DMS114 treated with DMSO at 0.1 percent for 48 hours (cell line): Measurements from ENCODE around the gene SNRPB2.

Experiments
- DNase-seq: peaks from one replicate; lab custom pipeline; 2025; ENCODE audit not compliant: unreplicated experiment; lab: John Stamatoyannopoulos, UW

Gene SNRPB2

DNA sequence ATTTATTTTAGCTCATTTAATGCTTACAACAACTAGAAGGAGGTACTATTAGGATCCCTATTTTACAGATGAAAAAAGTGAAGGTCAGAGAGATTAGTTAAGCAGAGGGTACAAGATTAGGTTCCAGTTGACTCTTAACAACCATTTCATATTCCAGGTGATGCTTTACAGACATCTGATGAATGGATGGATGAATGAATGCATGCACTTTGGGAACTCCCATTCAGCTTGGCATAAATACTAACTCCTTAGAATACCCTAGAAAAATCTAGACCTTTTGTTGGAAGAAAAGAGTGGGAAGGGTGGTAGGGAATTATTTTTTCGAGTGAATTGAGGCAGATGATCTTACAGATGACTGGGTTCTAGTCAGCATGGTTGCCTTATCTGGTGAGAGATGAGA lies 746 bp upstream of the SNRPB2 start:
- no peak for DNase-seq

DNA sequence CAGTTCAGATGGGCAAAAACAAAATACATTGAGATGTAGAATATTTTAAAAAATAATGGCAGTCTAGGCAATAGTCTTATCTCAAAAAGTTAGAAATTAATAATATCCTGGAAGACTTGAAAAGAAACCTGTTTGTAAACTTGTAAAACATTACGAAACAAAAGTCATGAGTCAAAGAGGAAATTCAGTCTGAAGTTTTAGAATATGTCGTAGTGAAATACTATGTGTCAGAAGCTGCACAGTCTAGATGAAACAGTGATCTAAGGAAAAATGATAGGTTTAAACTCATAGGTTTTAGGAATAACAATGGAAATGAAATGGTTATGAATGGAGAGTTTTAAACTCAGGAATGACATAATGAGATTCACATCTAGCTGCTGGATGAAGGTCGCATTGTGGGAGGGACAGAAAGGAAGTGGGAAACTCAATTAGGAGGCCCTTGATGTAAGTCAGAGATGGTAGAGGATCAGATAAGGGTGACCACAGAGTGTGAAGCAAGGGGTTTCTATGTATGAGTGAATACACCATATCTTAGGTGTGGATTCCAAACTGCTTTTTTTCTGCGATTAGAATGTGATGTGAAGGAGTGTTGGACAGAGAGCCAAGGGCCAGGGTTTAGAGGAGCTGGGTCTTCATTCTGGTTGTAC lies 2.8 kb downstream of the SNRPB2 start:
- DNase-seq: no peak

DNA sequence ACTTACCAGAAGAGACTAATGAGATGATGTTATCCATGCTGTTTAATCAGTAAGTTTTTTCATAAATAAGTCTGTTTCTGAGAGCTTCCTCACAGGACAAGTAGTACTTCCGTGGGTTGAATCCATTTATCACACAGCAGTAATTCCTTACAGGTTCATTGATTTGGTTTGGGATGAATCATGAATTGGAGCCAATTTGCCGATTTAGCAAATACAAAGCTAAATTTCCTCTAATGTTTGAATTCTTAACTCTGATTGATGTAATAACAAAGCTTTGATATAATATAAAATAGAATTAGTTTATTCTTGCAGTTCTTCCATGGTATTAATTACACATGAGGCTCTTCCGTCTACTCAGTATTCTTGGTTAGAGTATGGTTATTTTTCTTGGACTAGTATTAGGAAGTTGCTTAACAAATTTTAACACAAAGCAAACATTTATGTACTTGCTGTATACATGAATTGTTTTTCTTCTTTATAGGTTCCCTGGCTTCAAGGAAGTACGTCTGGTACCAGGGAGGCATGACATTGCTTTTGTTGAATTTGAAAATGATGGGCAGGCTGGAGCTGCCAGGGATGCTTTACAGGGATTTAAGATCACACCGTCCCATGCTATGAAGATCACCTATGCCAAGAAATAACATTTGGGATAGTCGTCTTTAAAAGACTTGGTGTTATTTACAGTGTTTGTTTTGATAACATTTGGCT lies 10.7 kb downstream of the SNRPB2 start:
- no peak for DNase-seq

DNA sequence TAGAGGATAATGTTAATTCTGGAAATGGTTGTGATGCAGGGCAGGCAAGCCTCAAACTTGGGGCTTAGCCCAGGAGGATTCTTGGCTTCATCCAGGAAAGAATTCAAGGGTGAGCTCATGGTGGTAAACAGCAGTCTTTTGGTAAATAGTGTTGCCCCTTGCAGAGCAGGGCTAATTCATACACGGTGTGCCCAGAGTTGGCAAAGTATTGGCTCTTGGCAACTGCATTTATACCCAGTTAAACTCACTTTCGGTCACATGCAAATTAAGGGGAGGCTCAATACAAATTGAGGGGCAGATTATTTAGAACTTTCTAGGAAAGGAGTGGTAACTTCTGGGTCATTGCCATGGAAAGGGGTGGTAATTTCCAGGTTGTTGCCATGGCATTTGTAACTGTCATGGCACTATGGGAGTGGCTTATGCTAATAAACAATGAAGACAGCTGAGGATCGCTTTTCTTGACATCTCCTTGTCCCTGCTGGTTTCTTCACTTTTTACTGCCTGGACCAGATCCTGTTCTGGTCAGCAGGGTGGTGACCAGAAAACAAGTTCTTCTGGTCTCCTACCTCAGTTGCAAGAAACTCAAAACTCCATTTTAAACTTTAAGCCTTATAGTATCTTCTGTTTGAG lies 14.5 kb downstream of the SNRPB2 start:
- DNase-seq: no peak

DNA sequence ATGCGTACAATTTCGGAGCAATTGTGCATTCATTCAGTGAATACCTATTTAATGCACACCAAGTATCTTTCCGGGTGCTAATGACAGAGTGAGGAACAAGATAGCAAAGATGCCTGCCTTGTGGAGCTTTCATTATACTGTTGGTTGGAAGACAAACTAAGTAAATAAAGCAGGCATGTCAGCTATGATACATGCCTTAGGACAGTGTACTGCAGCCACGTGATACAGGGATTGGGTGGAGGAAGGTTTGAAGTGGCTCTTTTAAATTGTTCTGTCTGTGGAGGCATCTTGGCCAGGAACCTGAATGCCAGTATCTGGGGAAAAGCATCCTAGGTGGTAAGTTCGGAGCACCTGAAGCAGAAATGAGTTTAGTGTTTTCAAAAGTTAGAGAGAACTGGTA lies 15.4 kb downstream of the SNRPB2 start:
- DNase-seq: no peak

DNA sequence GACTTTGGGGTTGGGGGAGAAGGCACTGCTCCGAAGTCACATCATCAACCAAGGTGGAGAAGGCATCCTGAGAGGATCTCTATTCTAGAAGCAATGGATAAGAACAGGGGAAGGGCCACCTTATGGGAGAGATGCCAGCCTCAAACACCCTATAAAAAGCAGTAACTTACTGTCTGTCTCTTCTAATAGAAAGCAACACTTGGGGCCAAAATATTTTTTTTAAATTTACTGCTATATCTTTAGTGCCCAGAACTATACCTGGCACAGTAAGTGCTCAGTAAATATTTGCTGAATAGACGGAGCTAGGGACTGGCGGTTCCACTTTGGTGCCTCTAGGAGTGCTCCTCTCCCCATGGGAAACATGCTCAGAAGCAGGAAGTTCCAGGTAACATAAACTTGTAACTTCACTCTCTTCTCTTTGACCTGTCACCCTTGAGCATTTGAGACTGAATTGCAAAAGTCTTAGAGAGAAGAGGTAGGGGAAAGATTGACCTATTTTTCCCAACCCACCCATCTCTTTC lies 17.5 kb downstream of the SNRPB2 start:
- no peak for DNase-seq

DNA sequence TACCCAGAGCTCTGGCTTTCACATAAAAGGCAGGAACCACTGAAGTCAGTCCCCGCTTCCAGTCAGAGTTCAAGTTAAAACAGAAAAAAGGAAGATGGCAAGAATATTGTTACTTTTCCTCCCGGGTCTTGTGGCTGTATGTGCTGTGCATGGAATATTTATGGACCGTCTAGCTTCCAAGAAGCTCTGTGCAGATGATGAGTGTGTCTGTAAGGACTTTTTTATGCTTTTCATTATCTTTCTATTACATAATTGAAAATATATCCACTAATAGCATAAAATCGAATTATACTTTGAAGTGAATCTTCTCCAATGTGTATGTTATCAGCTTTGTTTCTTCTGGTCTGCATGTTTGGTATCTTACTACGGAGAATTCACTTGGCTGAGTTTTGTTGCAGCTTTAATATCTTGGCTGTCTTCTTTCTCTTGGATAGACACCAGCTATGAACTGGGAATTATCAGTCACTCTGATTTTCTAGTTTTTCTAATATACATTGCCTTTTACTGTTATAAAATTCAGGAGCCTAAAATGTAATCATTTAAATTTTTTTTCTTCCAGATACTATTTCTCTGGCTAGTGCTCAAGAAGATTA lies 18.6 kb downstream of the SNRPB2 start, which contains the start of gene OTOR:
TSS of gene OTOR (plus strand) at position 51 of the 593 bp plus-strand sequence. CDS start at position 95, 44 bp downstream.
- DNase-seq: no peak

DNA sequence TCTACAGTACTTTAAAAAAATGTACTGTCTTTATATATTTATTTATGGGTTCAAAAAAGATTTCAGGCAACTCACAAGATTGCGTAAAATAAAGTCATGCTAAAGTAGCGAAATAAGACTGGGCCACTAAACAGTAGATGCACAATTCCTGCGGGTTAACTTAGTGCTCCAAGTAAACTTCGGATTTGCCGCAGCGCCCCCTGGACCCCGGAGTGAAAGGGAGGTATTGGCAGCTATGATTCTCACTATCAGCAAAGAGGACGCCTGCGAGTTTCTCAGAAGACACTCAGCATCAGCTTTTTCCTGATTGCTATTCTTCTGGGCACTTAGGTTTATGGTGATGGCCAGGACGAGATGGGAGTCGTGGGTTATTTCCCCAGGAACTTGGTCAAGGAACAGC lies 19.7 kb downstream of the SNRPB2 start:
- DNase-seq: no peak

DNA sequence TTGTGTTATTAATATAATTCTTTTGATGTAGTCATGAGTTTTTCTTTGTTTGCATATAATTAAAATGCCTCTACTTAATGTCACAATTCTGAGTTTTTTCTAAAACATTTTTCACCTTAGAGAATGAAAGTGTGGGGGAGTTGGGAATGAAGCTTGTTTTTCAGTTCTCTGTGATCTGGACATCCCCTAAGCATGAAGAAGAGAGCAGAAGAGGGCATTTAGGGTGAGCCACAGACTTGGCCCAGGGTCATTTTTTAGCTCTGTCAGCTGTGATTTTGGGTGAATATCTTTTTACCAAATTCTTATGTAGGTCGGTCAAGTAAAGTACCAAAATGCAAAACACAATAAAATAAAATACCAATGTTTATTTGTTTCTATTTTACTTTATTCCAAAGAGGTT lies 22.3 kb downstream of the SNRPB2 start:
- no peak for DNase-seq

DNA sequence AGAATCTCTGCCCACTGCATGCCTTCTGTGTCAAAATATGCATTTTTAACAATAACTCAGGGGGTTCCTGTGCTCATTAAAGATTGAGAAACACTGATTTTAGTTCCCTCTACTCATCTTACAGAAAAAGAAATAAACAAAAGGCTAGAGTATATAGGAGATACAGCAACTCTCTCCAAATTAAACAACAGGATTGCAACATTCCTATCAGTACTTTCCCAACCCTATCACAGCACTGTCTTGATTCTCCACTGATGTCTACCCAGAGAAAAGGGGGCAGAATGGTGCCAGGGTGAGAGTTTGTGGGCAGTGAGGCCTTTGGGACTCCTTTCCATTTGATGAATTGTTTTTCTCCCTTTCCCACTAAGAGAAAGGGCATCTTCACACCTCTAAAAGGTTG lies 23.1 kb downstream of the SNRPB2 start:
- DNase-seq: no peak

DNA sequence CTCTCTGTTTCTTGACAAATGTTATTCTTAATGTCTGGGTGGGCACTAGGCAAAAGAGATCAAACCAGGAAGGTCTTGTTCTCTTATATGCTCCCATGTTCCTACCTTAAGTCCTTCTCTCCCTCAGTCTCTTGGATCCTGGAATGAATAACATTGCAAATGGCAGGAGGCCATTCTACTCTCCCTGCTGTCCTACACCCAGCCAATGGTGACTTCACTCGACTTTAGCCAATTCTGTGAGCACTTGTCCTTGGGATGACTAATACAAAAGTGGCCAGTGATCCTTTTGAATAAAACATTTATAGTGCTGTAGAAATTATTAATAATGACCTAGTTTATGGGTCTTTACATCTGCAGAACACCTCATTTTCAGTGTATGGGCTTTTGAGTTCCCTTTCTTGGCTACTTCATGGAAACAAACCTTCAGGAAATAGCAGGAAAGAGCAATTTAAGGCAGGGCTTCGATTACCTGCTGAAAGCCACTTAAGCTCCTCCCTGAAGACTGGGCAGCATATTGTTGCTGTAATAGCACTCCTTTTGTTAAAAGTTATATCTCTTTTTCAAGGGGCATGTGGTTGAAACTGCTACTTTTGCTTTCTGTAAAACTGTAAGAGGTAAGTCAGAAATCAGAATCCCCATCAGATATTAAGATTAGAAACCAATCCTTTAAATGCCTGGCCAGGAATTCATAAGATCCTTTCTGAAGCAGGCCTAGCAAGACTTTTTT lies 28.8 kb downstream of the SNRPB2 start:
- no peak for DNase-seq

DNA sequence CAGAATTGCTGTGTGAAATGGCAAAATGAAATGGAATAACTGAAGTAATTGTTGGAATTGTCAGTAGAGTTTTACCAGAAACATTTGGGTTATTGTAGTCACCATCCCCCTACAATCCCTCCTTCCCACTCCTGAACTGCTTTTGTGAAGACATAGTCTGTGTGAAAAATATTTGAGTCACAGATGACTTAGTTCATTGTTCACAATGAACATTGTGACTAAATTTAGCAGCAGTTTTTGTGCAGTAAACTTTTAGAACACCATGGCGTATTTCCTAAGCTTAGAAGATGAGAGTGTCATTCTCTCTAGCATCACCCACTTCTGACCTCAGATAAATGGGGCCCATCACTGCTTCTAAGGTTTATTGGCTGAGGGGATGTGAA lies 29.3 kb downstream of the SNRPB2 start:
- DNase-seq: no peak

DNA sequence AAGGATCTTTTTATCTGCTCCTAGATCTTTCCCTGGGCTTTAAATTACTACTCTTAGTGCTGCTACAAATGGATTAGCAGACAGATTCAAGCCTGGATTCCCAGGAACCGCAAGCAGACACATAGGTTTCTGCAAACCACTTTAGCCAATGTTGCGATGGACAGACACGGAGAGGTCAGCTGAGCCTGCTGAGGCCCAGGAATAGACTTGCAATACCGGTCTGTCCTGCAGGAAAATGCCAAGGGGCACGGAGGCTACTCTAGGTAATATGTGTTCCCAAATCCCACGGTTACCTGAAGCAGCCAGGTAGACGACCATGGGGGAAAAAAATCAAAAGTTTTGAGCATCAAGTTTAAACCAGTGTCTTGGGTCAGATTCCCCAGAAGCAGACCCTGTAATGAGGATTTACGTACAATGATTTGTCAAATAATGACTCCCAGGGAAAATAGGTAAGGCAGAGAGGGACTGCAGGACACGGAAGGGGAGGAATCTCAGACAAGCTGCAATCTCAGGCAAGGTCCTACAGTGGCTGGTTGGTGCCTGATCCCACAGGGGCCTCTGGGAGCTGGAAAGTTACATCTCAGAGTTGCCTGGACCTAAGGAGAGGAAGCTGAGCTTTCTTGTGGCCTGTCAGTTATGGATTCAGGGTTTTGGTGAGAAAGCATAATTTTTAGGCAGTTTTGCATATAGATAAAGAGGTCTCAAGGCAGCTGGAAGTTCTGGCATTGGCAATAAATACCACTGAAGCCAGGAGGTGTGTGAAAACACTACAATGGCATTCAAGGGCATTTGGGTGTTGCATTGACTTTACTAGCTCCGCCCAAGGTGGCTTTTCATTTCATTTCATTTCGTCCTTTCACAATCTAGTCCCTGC lies 30.8 kb downstream of the SNRPB2 start:
- DNase-seq: no peak

DNA sequence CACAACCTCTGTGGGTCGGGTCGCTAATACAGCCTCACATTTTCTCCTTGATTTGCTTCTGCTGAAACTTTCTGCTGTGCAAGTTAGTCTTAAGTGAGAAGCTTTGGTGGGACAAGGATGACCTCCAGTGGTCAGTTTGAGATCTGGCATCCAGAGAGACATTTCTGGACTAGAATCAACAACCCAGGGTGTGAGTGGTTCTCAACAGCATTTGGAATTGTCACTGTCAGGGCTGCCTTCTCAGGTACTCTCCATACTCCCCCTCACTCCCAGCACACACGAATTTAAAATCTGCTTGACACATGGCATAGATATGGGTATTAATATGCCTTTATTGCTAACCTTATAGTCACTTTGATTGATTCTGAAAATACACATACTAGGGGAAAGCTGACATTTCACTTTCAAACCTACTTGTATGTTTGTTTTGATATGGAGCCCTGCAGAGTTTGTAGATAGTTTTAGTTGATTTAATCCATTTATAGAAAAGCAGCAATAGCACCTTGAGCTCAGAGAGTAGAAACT lies 31.5 kb downstream of the SNRPB2 start:
- DNase-seq: peak; percentile 57

DNA sequence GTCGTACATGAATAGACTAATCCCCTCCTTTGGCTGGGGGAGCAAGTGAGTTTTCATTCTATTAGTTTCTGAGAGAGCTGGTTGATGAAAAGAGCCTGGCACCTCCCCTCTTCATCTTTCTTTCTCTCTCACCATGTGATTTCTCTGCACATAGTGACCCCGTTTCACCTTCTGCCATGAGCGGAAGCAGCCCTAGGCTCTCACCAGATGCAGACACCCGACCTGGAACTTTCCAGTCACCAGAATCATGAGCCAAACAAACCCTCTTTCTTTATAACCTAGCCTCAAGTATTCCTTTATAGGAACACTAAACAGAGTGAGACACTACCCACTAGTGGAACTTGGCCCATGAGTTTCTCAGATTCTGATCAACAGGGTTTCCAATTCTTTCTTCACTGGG lies 34.7 kb downstream of the SNRPB2 start:
- no peak for DNase-seq

DNA sequence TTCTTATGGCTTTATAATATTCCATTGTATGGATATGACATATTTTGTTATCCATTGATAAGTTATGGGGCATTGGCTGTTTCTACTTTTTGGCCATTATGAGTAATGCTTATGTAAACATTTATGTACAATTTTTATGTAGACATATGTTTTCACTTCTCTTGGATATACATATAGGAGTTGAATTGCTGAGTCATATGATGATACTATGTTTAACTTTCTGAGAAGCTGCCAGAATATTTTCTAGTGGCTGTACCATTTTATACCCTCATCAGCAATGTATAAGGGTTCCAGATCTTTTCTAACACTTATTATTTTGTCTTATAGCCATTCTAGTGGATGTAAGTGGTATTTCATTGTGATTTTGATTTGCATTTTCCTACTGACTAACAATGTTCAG lies 41.4 kb downstream of the SNRPB2 start:
- DNase-seq: no peak

DNA sequence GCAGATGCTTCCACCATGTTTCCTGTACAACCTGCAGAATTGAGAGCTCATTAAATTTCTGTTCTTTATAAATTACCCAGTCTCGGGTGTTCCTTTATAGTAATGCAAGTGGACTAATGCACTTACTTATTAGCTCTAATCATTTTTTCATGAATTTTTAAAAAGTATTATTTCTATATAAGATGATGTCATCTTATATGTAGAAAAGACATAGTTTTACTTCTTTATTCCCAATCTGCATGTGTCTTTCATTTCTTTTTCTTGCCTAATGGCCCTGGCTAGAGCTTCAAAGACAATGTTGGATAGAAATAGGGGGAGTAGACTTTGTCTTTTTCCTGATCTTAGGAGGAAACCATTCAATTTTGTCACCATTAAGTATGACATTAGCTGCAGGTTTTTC lies 46.1 kb downstream of the SNRPB2 start:
- DNase-seq: no peak

DNA sequence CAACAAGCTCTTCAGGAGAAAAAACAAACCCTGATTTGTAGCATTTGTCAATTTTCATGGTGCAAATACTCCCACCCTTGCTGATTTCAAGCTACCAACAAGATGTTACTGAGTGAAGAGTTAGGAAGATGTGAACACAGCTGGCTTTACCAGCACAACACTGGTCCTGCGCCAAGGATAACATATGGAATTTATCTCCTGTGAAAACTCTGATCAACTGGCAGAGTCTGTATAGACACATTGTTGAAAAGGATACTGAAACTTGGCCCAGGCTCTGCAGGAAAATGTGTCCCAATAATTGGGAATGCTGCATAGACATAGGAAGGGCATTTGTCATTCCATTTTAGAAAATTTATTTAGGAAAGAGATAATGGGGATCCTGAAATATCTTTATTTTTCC lies 47.3 kb downstream of the SNRPB2 start:
- no peak for DNase-seq

DNA sequence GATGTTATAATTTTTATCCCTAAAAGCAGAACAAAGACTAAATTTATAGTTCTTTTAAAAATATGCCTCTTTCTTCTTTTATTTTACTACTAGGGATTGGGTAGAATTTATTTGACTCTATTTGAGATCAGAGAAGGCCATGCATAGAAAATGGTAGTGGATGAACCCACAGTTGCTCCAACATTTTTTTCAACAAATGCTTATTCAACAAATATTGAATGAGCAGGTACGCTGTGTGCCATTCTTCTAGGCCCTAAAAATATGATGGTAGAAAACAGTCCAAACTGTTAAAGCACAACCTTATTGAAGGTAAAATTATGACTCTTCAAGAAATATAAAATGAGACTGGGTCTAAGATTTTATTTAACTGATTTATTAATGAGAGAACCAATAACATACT lies 48.3 kb downstream of the SNRPB2 start:
- no peak for DNase-seq

DNA sequence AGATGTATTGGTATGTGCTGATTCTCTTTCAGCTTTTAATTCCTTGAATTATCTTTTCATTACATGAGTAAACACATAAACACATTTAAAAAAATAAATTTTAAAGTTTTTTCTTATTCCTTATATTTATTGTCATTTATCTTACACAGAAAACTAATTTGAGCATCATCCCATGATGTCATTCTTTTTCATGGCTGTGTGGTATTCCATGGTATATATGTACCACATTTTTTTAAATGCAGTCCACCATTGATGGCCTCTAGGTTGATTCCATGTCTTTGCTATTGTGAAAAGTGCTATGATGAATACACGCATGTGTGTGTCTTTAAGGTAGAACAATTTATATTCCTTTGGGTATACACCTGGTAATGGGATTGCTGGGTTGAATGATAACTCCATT lies 51.7 kb downstream of the SNRPB2 start:
- no peak for DNase-seq
